ENCODE measurements around the gene LHX2. TPM values are rescaled to one million over a fixed set of nuclear protein-coding genes. Genes with fewer than 3 reads are reported as not detected.

The LHX2 gene
- total and polyA plus RNA-seq, 10 donors, result 0.20 to 0.35 (median 0.28) TPM; not detected in 5

- peaks cover 0 to 37% (median 0%) of the 10 kb centered on the region in 7 donors for H3K27me3 ChIP-seq (replicated peaks in 1 of 7)
- H3K4me1 ChIP-seq, result no peaks in the 10 kb centered on the region
- intact Hi-C loops (cut with DNase I; ENCODE audit: low total_unique reads), result no loop called here
- no peak for DNase-seq
- WGBS, 5 donors, result 84 to 92% (median 88%) methylated on average over 3 of the region's 3 CpGs
- H3K27ac ChIP-seq, result no peak overlapping the region
- H3K4me3 ChIP-seq, result no peak overlapping the region
- no peaks in the 10 kb centered on the region for H3K36me3 ChIP-seq
- TF ChIP-seq POLR2A (IDR thresholded peaks at IDR 0.05) (no peak), POLR2AphosphoS5 (IDR thresholded peaks at IDR 0.05) (no peak)
- TF ChIP-seq, protein P1, sequence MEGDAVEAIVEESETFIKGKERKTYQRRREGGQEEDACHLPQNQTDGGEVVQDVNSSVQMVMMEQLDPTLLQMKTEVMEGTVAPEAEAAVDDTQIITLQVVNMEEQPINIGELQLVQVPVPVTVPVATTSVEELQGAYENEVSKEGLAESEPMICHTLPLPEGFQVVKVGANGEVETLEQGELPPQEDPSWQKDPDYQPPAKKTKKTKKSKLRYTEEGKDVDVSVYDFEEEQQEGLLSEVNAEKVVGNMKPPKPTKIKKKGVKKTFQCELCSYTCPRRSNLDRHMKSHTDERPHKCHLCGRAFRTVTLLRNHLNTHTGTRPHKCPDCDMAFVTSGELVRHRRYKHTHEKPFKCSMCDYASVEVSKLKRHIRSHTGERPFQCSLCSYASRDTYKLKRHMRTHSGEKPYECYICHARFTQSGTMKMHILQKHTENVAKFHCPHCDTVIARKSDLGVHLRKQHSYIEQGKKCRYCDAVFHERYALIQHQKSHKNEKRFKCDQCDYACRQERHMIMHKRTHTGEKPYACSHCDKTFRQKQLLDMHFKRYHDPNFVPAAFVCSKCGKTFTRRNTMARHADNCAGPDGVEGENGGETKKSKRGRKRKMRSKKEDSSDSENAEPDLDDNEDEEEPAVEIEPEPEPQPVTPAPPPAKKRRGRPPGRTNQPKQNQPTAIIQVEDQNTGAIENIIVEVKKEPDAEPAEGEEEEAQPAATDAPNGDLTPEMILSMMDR (IDR thresholded peaks at IDR 0.05 in 8 of 11, conservative IDR thresholded peaks at IDR 0.05 in 3 of 11), result no peak
- H3K9me3 ChIP-seq, result peaks cover 0 to 3% (median 0%) of the 10 kb centered on the region in 8 donors
Measured at GRCh38 chr9:124068251-124068650, 56.7 kb downstream of the LHX2 start.

DNA sequence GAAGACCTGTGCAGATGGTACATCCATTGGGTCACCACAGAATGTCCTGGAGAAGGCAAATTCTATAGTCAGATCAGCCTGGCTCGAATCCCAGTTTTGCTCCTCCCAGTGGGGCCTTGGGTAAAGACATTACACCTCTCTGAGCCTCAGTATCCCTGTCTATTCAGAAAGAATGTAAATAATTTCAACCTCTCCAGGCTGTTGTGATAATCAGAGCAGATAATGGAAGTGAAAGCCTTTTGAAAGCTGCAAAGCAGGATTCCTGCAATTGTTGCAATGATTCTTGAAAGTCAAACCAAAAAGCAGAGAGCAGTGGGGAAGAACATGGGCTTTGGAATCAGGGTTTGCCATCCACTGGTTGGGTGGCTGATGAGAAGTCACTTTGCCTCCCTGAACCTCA is 63.2 kb downstream of the LHX2 start:
- no peaks in the 10 kb centered on the region for H3K4me1 ChIP-seq
- H3K4me3 ChIP-seq, result no peak overlapping the region
- H3K27me3 ChIP-seq (replicated peaks in 1 of 7), result peaks cover 0 to 44% (median 0%) of the 10 kb centered on the region in 7 donors
- H3K9me3 ChIP-seq, result no peaks in the 10 kb centered on the region
- no peak overlapping the region for H3K27ac ChIP-seq
- TF ChIP-seq, protein P1 (IDR thresholded peaks at IDR 0.05 in 8 of 11, conservative IDR thresholded peaks at IDR 0.05 in 3 of 11), result no peak
- TF ChIP-seq POLR2AphosphoS5 (IDR thresholded peaks at IDR 0.05), result no peak
- no peak for TF ChIP-seq POLR2A (IDR thresholded peaks at IDR 0.05)
- intact Hi-C loops (cut with DNase I; ENCODE audit: low total_unique reads), result no loop called here
- DNase-seq, result no peak
- H3K36me3 ChIP-seq, result no peaks in the 10 kb centered on the region
- WGBS, 5 donors, result 47 to 80% (median 74%) methylated on average over 1 of the region's 1 CpG

DNA sequence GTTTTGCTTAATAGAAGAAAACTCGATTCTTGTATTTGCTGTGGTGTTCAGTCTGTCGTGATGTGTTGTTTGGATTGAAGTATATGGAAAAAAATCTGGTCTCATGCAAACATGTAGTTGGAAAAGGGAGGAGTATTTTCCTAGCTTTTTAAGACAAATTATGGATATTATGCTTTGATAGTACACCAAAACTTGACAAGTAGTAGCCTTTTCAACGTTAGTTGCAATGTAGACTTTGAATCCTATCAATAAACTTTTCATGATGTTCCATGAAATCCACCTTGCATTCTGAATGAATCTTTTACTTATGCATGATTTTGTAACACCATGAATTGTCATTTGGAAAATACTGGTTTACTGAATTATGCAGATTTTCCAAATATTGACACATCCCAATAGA is 64.2 kb downstream of the LHX2 start:
- Histone ChIP-seq H3K4me3 (no peak overlapping the region), H3K36me3 (no peaks in the 10 kb centered on the region), H3K27ac (no peak overlapping the region), H3K27me3 (replicated peaks in 1 of 7) (peaks cover 0 to 37% (median 0%) of the 10 kb centered on the region in 7 donors), H3K4me1 (no peaks in the 10 kb centered on the region), H3K9me3 (no peaks in the 10 kb centered on the region)
- 79 to 95% (median 91%) methylated on average over 3 of the region's 3 CpGs for WGBS, 5 donors
- no peak for DNase-seq
- TF ChIP-seq, protein P1 (IDR thresholded peaks at IDR 0.05 in 8 of 11, conservative IDR thresholded peaks at IDR 0.05 in 3 of 11), result no peak
- TF ChIP-seq POLR2A (IDR thresholded peaks at IDR 0.05), result no peak
- no peak for TF ChIP-seq POLR2AphosphoS5 (IDR thresholded peaks at IDR 0.05)
- intact Hi-C loops (cut with DNase I; ENCODE audit: low total_unique reads), result no loop called here

DNA sequence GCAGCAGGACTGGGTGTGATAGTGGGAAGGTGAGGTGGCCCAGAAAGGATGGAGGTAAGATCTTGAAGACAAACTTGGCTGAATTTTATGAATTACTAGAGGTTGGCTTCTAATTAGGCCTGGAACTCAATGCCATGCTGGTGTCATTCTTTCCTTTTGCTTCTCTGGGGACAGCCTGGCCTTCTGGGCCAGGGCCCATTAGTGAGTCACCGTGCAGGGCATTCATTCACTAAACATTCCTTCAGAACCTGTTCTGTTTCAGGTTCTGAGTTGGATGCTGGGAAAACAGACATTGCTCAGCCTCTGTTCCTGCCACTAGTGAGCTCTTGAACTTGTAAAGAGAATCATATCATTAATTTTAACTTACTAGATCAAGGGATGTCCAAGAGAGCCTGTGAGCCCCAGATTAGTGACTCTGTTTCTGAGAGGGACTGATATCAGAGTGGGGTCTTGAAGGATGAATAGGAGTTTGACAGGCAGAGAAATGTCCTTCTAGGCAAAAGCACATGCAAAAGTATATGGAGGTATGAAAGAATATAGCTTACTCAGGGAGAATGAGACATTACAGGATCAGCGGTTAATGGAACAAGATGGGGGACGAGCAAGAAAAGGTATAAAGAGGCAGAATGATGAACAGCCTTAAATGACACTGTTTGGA is 66.5 kb downstream of the LHX2 start:
- Histone ChIP-seq H3K9me3 (no peaks in the 10 kb centered on the region), H3K4me1 (no peaks in the 10 kb centered on the region), H3K4me3 (no peak overlapping the region), H3K36me3 (no peaks in the 10 kb centered on the region), H3K27me3 (replicated peaks in 1 of 7) (peaks cover 0 to 21% (median 0%) of the 10 kb centered on the region in 7 donors), H3K27ac (no peak overlapping the region)
- WGBS, 5 donors, result 67 to 89% (median 82%) methylated on average over 3 of the region's 3 CpGs
- no peak for DNase-seq
- TF ChIP-seq, protein P1 (IDR thresholded peaks at IDR 0.05 in 8 of 11, conservative IDR thresholded peaks at IDR 0.05 in 3 of 11), result no peak
- no peak for TF ChIP-seq POLR2AphosphoS5 (IDR thresholded peaks at IDR 0.05)
- no peak for TF ChIP-seq POLR2A (IDR thresholded peaks at IDR 0.05)
- intact Hi-C loops (cut with DNase I; ENCODE audit: low total_unique reads), result no loop called here
